Lower leg skin (tissue), 3 donors: Measurements from ENCODE around the gene GRIK4.

Experiments used
- CTCF ChIP-seq, 3 donors: fragments of 450-650 bp; IDR thresholded peaks; one replicate each; pipeline ENCODE4 v1.5.1; 2016; ENCODE audit warnings: antibody characterized with exemption in 3 of 3, mild to moderate bottlenecking in 3 of 3, moderate library complexity in 2 of 3
- POLR2A ChIP-seq, 2 donors: fragments of 450-650 bp; IDR thresholded peaks; one replicate each; pipeline ENCODE4 v1.6.1; 2016 to 2017; ENCODE audit warnings: antibody characterized with exemption in 2 of 2, mild to moderate bottlenecking in 1 of 2, moderate library complexity in 1 of 2

- TF ChIP-seq CTCF (IDR thresholded peaks at IDR 0.05): no peak
- TF ChIP-seq POLR2A (IDR thresholded peaks at IDR 0.05): no peak
Measured at GRCh38 chr11:120484722-120485121, 26.8 kb upstream of the GRIK4 start.
